ENCODE data around the gene UGT1A5. TPM values are rescaled to one million over a fixed set of nuclear protein-coding genes. Genes with fewer than 3 reads are reported as not detected.

UGT1A5 gene
- total and polyA plus RNA-seq, 10 of the 15 experiments (the other 5 are each of a cell fraction or from before 2014, with no cell fraction given) = not detected

GRCh38 chr2:233803292-233803911, 90.7 kb downstream of the UGT1A5 start:
- H3K9ac ChIP-seq (ENCODE audit: control insufficient read depth, insufficient read depth, low read length) = no peak overlapping the region
- H3K4me3 ChIP-seq = no peak overlapping the region
- WGBS (ENCODE audit: insufficient coverage, insufficient replicate concordance, low lambda C conversion rate, missing lambda C conversion rate) = 3% methylated on average over 2 of the region's 2 CpGs
- FAIRE-seq (no peak), DNase-seq (ENCODE audit: low read depth, low spot score) (no peak), ATAC-seq (no peak)
- H3K79me2 ChIP-seq (ENCODE audit: control insufficient read depth, insufficient read depth, low read length) = no peaks in the 10 kb centered on the region
- no peak overlapping the region for H2AFZ ChIP-seq (ENCODE audit: control insufficient read depth, low read depth, low read length)
- POLR2A ChIA-PET = no interaction called here
- no peaks in the 10 kb centered on the region for H3K4me1 ChIP-seq (ENCODE audit: control insufficient read depth, insufficient read depth, low read length)
- H3K36me3 ChIP-seq (ENCODE audit: control insufficient read depth in 2 of 2, insufficient read depth in 2 of 2, low read length in 1 of 2) = no peaks in the 10 kb centered on the region
- intact Hi-C loops (cut with micrococcal nuclease; ENCODE audit: unreplicated experiment) = no loop called here
- no peaks in the 10 kb centered on the region for H4K20me1 ChIP-seq (ENCODE audit: control insufficient read depth, insufficient read depth)
- SMC1A ChIA-PET (ENCODE audit: uncharacterized antibody, unreplicated experiment) = no interaction called here
- BruUV-seq (replicated peaks) = no TSS peak
- no peak overlapping the region for H3K27ac ChIP-seq (ENCODE audit: control insufficient read depth, insufficient read depth)
- CTCF ChIA-PET = no interaction called here
- RAD21 ChIA-PET (ENCODE audit: unreplicated experiment) = no interaction called here
- in situ Hi-C loops (cut with MboI) = no loop called here
- H3K4me2 ChIP-seq (ENCODE audit: control insufficient read depth, insufficient read depth) = no peak overlapping the region
- H3K9me3 ChIP-seq (replicated peaks; ENCODE audit: control insufficient read depth, insufficient read depth, low read length) = no peaks in the 10 kb centered on the region
- H3K27me3 ChIP-seq (replicated peaks in 1 of 2; ENCODE audit: control insufficient read depth in 2 of 2, insufficient read depth in 2 of 2, low read length in 1 of 2) = no peaks in the 10 kb centered on the region; a peak in 1 of 4 replicates
- TF ChIP-seq TCF12 (IDR thresholded peaks at IDR 0.05; ENCODE audit: low read depth, low read length) = no peak
- no peak for TF ChIP-seq EP300 (IDR thresholded peaks at IDR 0.05; ENCODE audit: borderline replicate concordance in 1 of 2, control insufficient read depth in 1 of 2, low read depth in 2 of 2, low read length in 2 of 2)
- TF ChIP-seq ASH2L (IDR thresholded peaks at IDR 0.05; ENCODE audit: borderline replicate concordance, low read depth) = no peak
- no peak for TF ChIP-seq CTCF (IDR thresholded peaks at IDR 0.05 in 2 of 3, conservative IDR thresholded peaks at IDR 0.05 in 1 of 3; ENCODE audit: control insufficient read depth in 2 of 3, extremely low read depth in 1 of 3, insufficient read depth in 1 of 3, low read depth in 3 of 3, low read length in 3 of 3)
- TF ChIP-seq SREBF1 (IDR thresholded peaks at IDR 0.05; ENCODE audit: low read length) = no peak
- TF ChIP-seq SUPT20H (IDR thresholded peaks at IDR 0.05; ENCODE audit: borderline replicate concordance, control insufficient read depth, low read depth, low read length) = no peak
- no peak for TF ChIP-seq GABPA (IDR thresholded peaks at IDR 0.05; ENCODE audit: low read depth)

Measured in GM12878 (cell line).